ENCODE data around the gene TRIM5.

DNA sequence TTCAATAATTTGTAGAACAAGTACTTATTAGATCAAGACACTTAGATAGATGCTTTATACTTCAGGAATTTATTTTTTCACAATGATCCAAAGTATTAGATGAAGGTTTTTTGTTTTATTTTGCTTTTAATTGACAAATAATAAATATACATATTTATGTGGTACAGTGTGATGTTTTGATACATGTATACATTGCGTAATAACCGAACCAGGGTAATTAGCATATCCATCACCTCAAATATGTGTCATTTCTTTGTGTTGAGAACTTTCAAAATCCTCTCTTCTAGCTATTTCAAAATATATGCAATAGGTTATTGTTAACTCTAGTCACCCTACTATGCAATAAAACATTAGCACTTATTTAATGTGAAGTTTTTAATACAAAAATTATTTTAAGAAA, 21.4 kb downstream of the TRIM5 start:
- TF ChIP-seq CTCF (IDR thresholded peaks at IDR 0.05; ENCODE audit: low read depth, low read length) (no peak), EZH2phosphoT487 (IDR thresholded peaks at IDR 0.05; ENCODE audit: low read depth) (no peak)
